Colonic mucosa (tissue), 4 donors: ENCODE results near the gene SAXO2. TPM values are rescaled to one million over a fixed set of nuclear protein-coding genes. Genes with fewer than 3 reads are reported as not detected.
"Not testable (repeated sequence)": the region's sequence is repeated elsewhere in the genome, so short reads cannot be mapped to it uniquely, and the experiment has no call there.

Experiments used
- DNase-seq: peaks from one replicate; pipeline ENCODE4 v3.0.0-alpha.2; 2020
- H3K27ac ChIP-seq: fragments of 200-600 bp; one replicate; pipeline ENCODE4 v1.8.0; 2021
- H3K27me3 ChIP-seq: fragments of 200-600 bp; one replicate; pipeline ENCODE4 v1.8.0; 2021
- H3K36me3 ChIP-seq: fragments of 200-600 bp; one replicate; pipeline ENCODE4 v1.8.0; 2021
- H3K4me1 ChIP-seq: fragments of 200-600 bp; one replicate; pipeline ENCODE4 v1.8.0; 2021; ENCODE audit warnings: mild to moderate bottlenecking
- H3K4me3 ChIP-seq: fragments of 200-600 bp; one replicate; pipeline ENCODE4 v1.8.0; 2021
- H3K9ac ChIP-seq, 2 donors: one replicate each; pipeline ENCODE4 v1.7.0; 2013; ENCODE audit warnings: control low read depth in 2 of 2, low read depth in 2 of 2, low read length in 2 of 2
- H3K9me3 ChIP-seq: fragments of 200-600 bp; one replicate; pipeline ENCODE4 v1.8.0; 2021
- CTCF ChIP-seq: fragments of 200-600 bp; IDR thresholded peaks from one replicate; pipeline ENCODE4 v1.8.0; 2022; ENCODE audit warnings: antibody characterized with exemption, mild to moderate bottlenecking
- intact Hi-C: fragments of 100-400 bp; cut with DNase I; formaldehyde crosslinking; loops from one replicate; pipeline ENCODE4 v1.14.1; 2022
- total RNA-seq, 2 donors: library from RNA; stranded (reverse); fragmentation: NEBNext Ultra II Directional in 1 of 2; extraction: Animal tissue kit (Norgen Biotek cat#: 25700) in 1 of 2; gene quantifications; one replicate each; pipeline ENCODE4 v1.2.1, GENCODE V29; 2021
- donor health status: healthy.
- donor health status: DM: no; HTN: no; CAD: no.
- donor health status: DM: no; HTN: no; CAD: no.

The SAXO2 gene
- total RNA-seq, 2 donors from 2014 or later = 0.67 to 0.93 TPM

- no peak for DNase-seq
- H3K36me3 ChIP-seq = no peaks in the 10 kb centered on the region
- TF ChIP-seq CTCF = no peak
- H3K27ac ChIP-seq = no peak overlapping the region
- no peaks in the 10 kb centered on the region for H3K27me3 ChIP-seq
- no peaks in the 10 kb centered on the region for H3K9me3 ChIP-seq
- intact Hi-C loops = no loop called here
- no peak overlapping the region for H3K4me3 ChIP-seq
- H3K4me1 ChIP-seq = no peaks in the 10 kb centered on the region
- no peak overlapping the region for H3K9ac ChIP-seq
These were observed 31.6 kb downstream of the SAXO2 start for GRCh38 chr15:82294061-82294690.

- Histone ChIP-seq H3K9me3 (no peaks in the 10 kb centered on the region), H3K27me3 (no peaks in the 10 kb centered on the region), H3K4me1 (no peaks in the 10 kb centered on the region), H3K4me3 (no peak overlapping the region), H3K27ac (no peak overlapping the region), H3K36me3 (no peaks in the 10 kb centered on the region), H3K9ac (no peak overlapping the region)
- no peak for DNase-seq
- intact Hi-C loops = no loop called here
- no peak for TF ChIP-seq CTCF
These were observed 34.9 kb downstream of the SAXO2 start for GRCh38 chr15:82297546-82297945.

- no peaks in the 10 kb centered on the region for H3K27me3 ChIP-seq
- no peak overlapping the region for H3K9ac ChIP-seq
- H3K4me3 ChIP-seq = no peak overlapping the region
- no peak for TF ChIP-seq CTCF
- no peaks in the 10 kb centered on the region for H3K36me3 ChIP-seq
- H3K27ac ChIP-seq = no peak overlapping the region
- H3K9me3 ChIP-seq = no peaks in the 10 kb centered on the region
- intact Hi-C loops = no loop called here
- DNase-seq = no peak
- H3K4me1 ChIP-seq = no peaks in the 10 kb centered on the region
These were observed 35.4 kb downstream of the SAXO2 start for GRCh38 chr15:82298032-82298431.

GRCh38 chr15:82298520-82298919, 35.9 kb downstream of the SAXO2 start:
- Histone ChIP-seq H3K4me3 (no peak overlapping the region), H3K9me3 (no peaks in the 10 kb centered on the region), H3K27ac (no peak overlapping the region), H3K4me1 (no peaks in the 10 kb centered on the region), H3K27me3 (no peaks in the 10 kb centered on the region), H3K9ac (no peak overlapping the region), H3K36me3 (no peaks in the 10 kb centered on the region)
- no peak for DNase-seq
- intact Hi-C loops = no loop called here
- TF ChIP-seq CTCF = no peak

- DNase-seq, H3K9ac ChIP-seq, H3K4me1 ChIP-seq, H3K9me3 ChIP-seq, H3K4me3 ChIP-seq, H3K27ac ChIP-seq, intact Hi-C loops, H3K36me3 ChIP-seq, H3K27me3 ChIP-seq: not testable (repeated sequence)
These were observed 36.9 kb downstream of the SAXO2 start for GRCh38 chr15:82299511-82299914.

GRCh38 chr15:82300326-82300725, 37.7 kb downstream of the SAXO2 start:
- intact Hi-C loops, H3K27ac ChIP-seq, H3K36me3 ChIP-seq, H3K9ac ChIP-seq, H3K4me3 ChIP-seq, H3K9me3 ChIP-seq, DNase-seq, H3K27me3 ChIP-seq, H3K4me1 ChIP-seq: not testable (repeated sequence)
